HL-60 (cell line): ENCODE measurements around the gene MALRD1.

Source experiments
- GABPA ChIP-seq: IDR thresholded peaks from 2 replicates; pipeline ENCODE4 v1.6.1; 2012; ENCODE audit warnings: low read depth
- POLR2AphosphoS5 ChIP-seq: IDR thresholded peaks from 2 replicates; pipeline ENCODE4 v1.6.1; 2012; ENCODE audit warnings: low read depth
- TF ChIP-seq, protein P1 (sequence below): IDR thresholded peaks from 2 replicates; pipeline ENCODE4 v1.6.1; 2012; ENCODE audit warnings: low read depth; ENCODE audit not compliant: insufficient replicate concordance
- TF ChIP-seq, protein P2 (sequence below): IDR thresholded peaks from one replicate; pipeline ENCODE4 v1.5.1; 2011; ENCODE audit warnings: low read length, control low read depth, inconsistent platforms; ENCODE audit not compliant: insufficient read depth

DNA sequence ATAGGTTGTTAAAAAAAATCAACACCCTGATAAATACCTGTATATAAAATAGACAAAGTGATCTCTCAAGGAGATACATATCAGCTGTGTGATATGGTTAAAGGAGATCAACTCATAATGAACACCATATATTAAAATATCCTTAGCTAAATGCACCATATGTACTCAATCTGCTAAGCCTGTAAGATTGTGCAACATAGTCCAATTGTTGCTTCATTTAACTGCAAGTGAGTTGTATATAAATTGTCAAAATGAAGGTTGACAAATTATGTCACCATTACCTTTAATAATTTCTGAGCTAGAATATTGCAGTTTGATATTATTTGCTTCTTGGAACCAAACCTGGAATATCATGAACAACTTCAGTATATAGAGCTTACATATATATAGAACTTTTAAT is 283.7 kb downstream of the MALRD1 start:
- TF ChIP-seq, protein P1, sequence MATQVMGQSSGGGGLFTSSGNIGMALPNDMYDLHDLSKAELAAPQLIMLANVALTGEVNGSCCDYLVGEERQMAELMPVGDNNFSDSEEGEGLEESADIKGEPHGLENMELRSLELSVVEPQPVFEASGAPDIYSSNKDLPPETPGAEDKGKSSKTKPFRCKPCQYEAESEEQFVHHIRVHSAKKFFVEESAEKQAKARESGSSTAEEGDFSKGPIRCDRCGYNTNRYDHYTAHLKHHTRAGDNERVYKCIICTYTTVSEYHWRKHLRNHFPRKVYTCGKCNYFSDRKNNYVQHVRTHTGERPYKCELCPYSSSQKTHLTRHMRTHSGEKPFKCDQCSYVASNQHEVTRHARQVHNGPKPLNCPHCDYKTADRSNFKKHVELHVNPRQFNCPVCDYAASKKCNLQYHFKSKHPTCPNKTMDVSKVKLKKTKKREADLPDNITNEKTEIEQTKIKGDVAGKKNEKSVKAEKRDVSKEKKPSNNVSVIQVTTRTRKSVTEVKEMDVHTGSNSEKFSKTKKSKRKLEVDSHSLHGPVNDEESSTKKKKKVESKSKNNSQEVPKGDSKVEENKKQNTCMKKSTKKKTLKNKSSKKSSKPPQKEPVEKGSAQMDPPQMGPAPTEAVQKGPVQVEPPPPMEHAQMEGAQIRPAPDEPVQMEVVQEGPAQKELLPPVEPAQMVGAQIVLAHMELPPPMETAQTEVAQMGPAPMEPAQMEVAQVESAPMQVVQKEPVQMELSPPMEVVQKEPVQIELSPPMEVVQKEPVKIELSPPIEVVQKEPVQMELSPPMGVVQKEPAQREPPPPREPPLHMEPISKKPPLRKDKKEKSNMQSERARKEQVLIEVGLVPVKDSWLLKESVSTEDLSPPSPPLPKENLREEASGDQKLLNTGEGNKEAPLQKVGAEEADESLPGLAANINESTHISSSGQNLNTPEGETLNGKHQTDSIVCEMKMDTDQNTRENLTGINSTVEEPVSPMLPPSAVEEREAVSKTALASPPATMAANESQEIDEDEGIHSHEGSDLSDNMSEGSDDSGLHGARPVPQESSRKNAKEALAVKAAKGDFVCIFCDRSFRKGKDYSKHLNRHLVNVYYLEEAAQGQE: no peak
- no peak for TF ChIP-seq POLR2AphosphoS5
- TF ChIP-seq, protein P2, sequence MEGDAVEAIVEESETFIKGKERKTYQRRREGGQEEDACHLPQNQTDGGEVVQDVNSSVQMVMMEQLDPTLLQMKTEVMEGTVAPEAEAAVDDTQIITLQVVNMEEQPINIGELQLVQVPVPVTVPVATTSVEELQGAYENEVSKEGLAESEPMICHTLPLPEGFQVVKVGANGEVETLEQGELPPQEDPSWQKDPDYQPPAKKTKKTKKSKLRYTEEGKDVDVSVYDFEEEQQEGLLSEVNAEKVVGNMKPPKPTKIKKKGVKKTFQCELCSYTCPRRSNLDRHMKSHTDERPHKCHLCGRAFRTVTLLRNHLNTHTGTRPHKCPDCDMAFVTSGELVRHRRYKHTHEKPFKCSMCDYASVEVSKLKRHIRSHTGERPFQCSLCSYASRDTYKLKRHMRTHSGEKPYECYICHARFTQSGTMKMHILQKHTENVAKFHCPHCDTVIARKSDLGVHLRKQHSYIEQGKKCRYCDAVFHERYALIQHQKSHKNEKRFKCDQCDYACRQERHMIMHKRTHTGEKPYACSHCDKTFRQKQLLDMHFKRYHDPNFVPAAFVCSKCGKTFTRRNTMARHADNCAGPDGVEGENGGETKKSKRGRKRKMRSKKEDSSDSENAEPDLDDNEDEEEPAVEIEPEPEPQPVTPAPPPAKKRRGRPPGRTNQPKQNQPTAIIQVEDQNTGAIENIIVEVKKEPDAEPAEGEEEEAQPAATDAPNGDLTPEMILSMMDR: no peak
- no peak for TF ChIP-seq GABPA
